IMR-90 (cell line): ENCODE measurements around the gene PRAMEF5. TPM values are rescaled to one million over a fixed set of nuclear protein-coding genes. Genes with fewer than 3 reads are reported as not detected.
"Not testable (repeated sequence)": the region's sequence is repeated elsewhere in the genome, so short reads cannot be mapped to it uniquely, and the experiment has no call there.

Experiments used
- ATAC-seq: fragments of 200-7000 bp; cut with Tn5 transposase; 2 replicates; pipeline ENCODE4 v1.9.1; 2020; ENCODE audit warnings: low read depth, mild to moderate bottlenecking, moderate library complexity
- BruUV-seq: library from RNA; stranded (reverse); fragments of 400-500 nt; replicated peaks from 2 replicates; lab custom pipeline; 2021; lab: Mats Ljungman, UMichigan
- CTCF ChIA-PET: fragments of 300-600 bp; formaldehyde crosslinking; extraction: SDS; loops from one replicate; lab custom pipeline; 2021; ENCODE audit warnings: antibody characterized with exemption; lab: Yijun Ruan, JAX
- POLR2A ChIA-PET: fragments of 300-600 bp; sonication (Branson Sonifier 250); formaldehyde crosslinking; loops from one replicate; lab custom pipeline; 2022; ENCODE audit warnings: antibody characterized with exemption; ENCODE audit not compliant: unreplicated experiment; lab: Charles Lee
- DNase-seq: peaks from one replicate; pipeline ENCODE4 v3.0.0; 2013
- H2AFZ ChIP-seq: replicated peaks from 2 replicates; pipeline ENCODE3; 2013; ENCODE audit warnings: low read length, mild to moderate bottlenecking; ENCODE audit not compliant: poor library complexity
- H2AK5ac ChIP-seq: 2 replicates; pipeline ENCODE4 v1.6.1; 2013; ENCODE audit warnings: low read depth, low read length, inconsistent platforms
- H2AK9ac ChIP-seq: replicated peaks from 2 replicates; pipeline ENCODE3; 2013; ENCODE audit warnings: mild to moderate bottlenecking, low read depth, low read length, moderate library complexity; ENCODE audit not compliant: poor library complexity
- H2BK120ac ChIP-seq: 2 replicates; pipeline ENCODE4 v1.6.1; 2013; ENCODE audit warnings: low read depth, low read length, inconsistent platforms
- H2BK15ac ChIP-seq: 3 replicates; pipeline ENCODE4 v1.6.1; 2013; ENCODE audit warnings: low read depth, low read length, inconsistent platforms
- H2BK20ac ChIP-seq: 2 replicates; pipeline ENCODE4 v1.6.1; 2013; ENCODE audit warnings: low read depth, mild to moderate bottlenecking, inconsistent platforms, low read length, moderate library complexity
- H2BK5ac ChIP-seq: 2 replicates; pipeline ENCODE4 v1.6.1; 2013; ENCODE audit warnings: mild to moderate bottlenecking, low read depth, low read length, inconsistent platforms; ENCODE audit not compliant: poor library complexity, severe bottlenecking
- H3K14ac ChIP-seq: replicated peaks from 2 replicates; pipeline ENCODE4 v1.6.1; 2013; ENCODE audit warnings: low read depth, low read length, inconsistent platforms
- H3K18ac ChIP-seq: 2 replicates; pipeline ENCODE4 v1.6.1; 2013; ENCODE audit warnings: low read depth, low read length, control low read depth
- H3K23ac ChIP-seq: 2 replicates; pipeline ENCODE4 v1.6.1; 2013; ENCODE audit warnings: low read depth, low read length, inconsistent platforms
- H3K27ac ChIP-seq: 2 replicates; pipeline ENCODE4 v1.5.1; 2013; ENCODE audit warnings: mild to moderate bottlenecking, control low read depth, low read length; ENCODE audit not compliant: insufficient read depth
- H3K27me3 ChIP-seq: 2 replicates; pipeline ENCODE4 v1.6.1; 2013; ENCODE audit warnings: low read length; ENCODE audit not compliant: control insufficient read depth, insufficient read depth
- H3K36me3 ChIP-seq: 2 replicates; pipeline ENCODE4 v1.6.1; 2013; ENCODE audit warnings: low read length, mixed read lengths; ENCODE audit not compliant: control insufficient read depth, insufficient read depth
- H3K4ac ChIP-seq: 2 replicates; pipeline ENCODE4 v1.6.1; 2013; ENCODE audit warnings: low read depth, low read length, inconsistent platforms
- H3K4me1 ChIP-seq: 2 replicates; pipeline ENCODE4 v1.6.1; 2013; ENCODE audit warnings: low read length, mixed read lengths; ENCODE audit not compliant: control insufficient read depth, insufficient read depth
- H3K4me2 ChIP-seq: 2 replicates; pipeline ENCODE4 v1.6.1; 2013; ENCODE audit warnings: low read depth, mild to moderate bottlenecking, control low read depth, low read length, moderate library complexity
- H3K4me3 ChIP-seq: 2 replicates; pipeline ENCODE4 v1.5.1; 2013; ENCODE audit warnings: low read depth, mild to moderate bottlenecking, control low read depth, low read length, moderate library complexity; ENCODE audit not compliant: insufficient read depth
- H3K56ac ChIP-seq: 2 replicates; pipeline ENCODE4 v1.6.1; 2013; ENCODE audit warnings: low read length, inconsistent platforms; ENCODE audit not compliant: insufficient read depth; ENCODE audit errors: extremely low read depth
- H3K79me1 ChIP-seq, 2 experiments: 2 replicates each; pipeline ENCODE4 v1.6.1; 2013; ENCODE audit warnings: low read length in 2 of 2, inconsistent platforms in 1 of 2, low read depth in 1 of 2
- H3K9ac ChIP-seq: 2 replicates; pipeline ENCODE4 v1.6.1; 2013; ENCODE audit warnings: low read depth, low read length, control low read depth
- H3K9me1 ChIP-seq: 2 replicates; pipeline ENCODE4 v1.6.1; 2013; ENCODE audit warnings: low read length, inconsistent platforms; ENCODE audit not compliant: insufficient read depth
- H3K9me3 ChIP-seq: 2 replicates; pipeline ENCODE4 v1.6.1; 2013; ENCODE audit warnings: low read length; ENCODE audit not compliant: control insufficient read depth, insufficient read depth
- H4K20me1 ChIP-seq: 2 replicates; pipeline ENCODE4 v1.6.1; 2013; ENCODE audit warnings: low read length, inconsistent platforms; ENCODE audit not compliant: insufficient read depth
- H4K5ac ChIP-seq: 2 replicates; pipeline ENCODE4 v1.6.1; 2013; ENCODE audit warnings: mild to moderate bottlenecking, low read depth, low read length, control low read depth
- H4K8ac ChIP-seq, 2 experiments: 2 replicates each; pipeline ENCODE4 v1.6.1; 2013; ENCODE audit warnings: low read depth in 2 of 2, low read length in 2 of 2, control low read depth in 1 of 2, inconsistent platforms in 1 of 2
- H4K91ac ChIP-seq: 2 replicates; pipeline ENCODE4 v1.6.1; 2013; ENCODE audit warnings: low read depth, low read length, inconsistent platforms; ENCODE audit not compliant: insufficient read depth
- WGBS, 2 experiments: methylation state at CpG; one replicate each; pipeline versions ENCODE4 v1.1.5 to v1.1.7; 2013; ENCODE audit warnings: missing lambda C conversion rate in 2 of 2; ENCODE audit not compliant: insufficient read length in 1 of 2; ENCODE audit errors: extremely low coverage in 2 of 2; 5-methylcytosine and 5-hydroxymethylcytosine counted together
- dilution Hi-C: fragments of 300-500 bp; cut with HindIII; formaldehyde crosslinking; loops from one replicate; pipeline ENCODE4 v1.14.3; 2018; ENCODE audit warnings: low sequenced_read_pairs; ENCODE audit not compliant: unreplicated experiment
- in situ Hi-C: fragments of 300-500 bp; cut with MboI; formaldehyde crosslinking; loops from 3 replicates; pipeline ENCODE4 v1.14.3; 2019; ENCODE audit warnings: low sequenced_read_pairs, inconsistent platforms, mixed read lengths
- intact Hi-C: fragments of 100-400 bp; cut with micrococcal nuclease; formaldehyde crosslinking; loops from 2 replicates; pipeline ENCODE4 v1.10.0; 2022
- polyA plus RNA-seq, 3 experiments: library from polyadenylated mRNA; depleted of rRNA; stranded (reverse); fragments of >200 nt; gene quantifications; 2 replicates each; pipeline ENCODE4 v1.2.3, GENCODE V29; 2012; ENCODE audit warnings: low replicate concordance in 1 of 3
- total RNA-seq: library from RNA; depleted of rRNA; stranded (reverse); fragments of >200 nt; gene quantifications from 2 replicates; pipeline ENCODE4 v1.2.3, GENCODE V29; 2012

Gene PRAMEF5
- total and polyA plus RNA-seq, 2 of the 4 experiments (the other 2 are of a cell fraction): not detected

DNA sequence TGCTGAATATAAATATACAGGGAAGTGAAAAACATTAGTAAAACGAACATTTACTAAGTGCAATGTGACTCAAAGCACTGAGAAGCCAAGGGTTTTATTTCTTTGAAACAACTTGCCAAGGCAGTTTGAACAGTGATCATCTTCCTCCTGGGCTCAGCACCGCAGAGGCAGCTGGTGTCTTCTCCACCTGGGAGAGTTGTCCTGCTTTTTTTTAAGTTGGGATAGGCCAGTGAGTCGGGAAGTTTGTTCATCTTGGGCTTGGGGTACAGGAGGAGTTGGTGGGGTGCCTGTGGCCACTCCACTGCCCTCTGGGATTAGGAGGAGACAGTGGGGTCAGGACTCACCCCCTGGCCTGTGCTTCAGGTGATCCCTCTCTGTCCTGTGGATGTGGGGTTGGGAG, 35.0 kb downstream of the PRAMEF5 start:
- H3K27ac ChIP-seq, H3K9me1 ChIP-seq, H3K4ac ChIP-seq, H4K91ac ChIP-seq, H2BK20ac ChIP-seq, H2BK5ac ChIP-seq, H4K8ac ChIP-seq, H3K27me3 ChIP-seq, H4K20me1 ChIP-seq, H3K36me3 ChIP-seq, H2AK5ac ChIP-seq, H2BK120ac ChIP-seq, H2BK15ac ChIP-seq, BruUV-seq, intact Hi-C loops, H3K56ac ChIP-seq, H3K14ac ChIP-seq, H3K79me1 ChIP-seq, H3K4me3 ChIP-seq, H2AK9ac ChIP-seq, ATAC-seq, H4K5ac ChIP-seq, H3K9me3 ChIP-seq, in situ Hi-C loops, H3K4me2 ChIP-seq, dilution Hi-C loops, CTCF ChIA-PET, H2AFZ ChIP-seq, H3K23ac ChIP-seq, POLR2A ChIA-PET, H3K4me1 ChIP-seq, DNase-seq, H3K18ac ChIP-seq, H3K9ac ChIP-seq: not testable (repeated sequence)
- WGBS, 2 experiments: no CpG with 5 or more reads among the region's 3 CpGs

DNA sequence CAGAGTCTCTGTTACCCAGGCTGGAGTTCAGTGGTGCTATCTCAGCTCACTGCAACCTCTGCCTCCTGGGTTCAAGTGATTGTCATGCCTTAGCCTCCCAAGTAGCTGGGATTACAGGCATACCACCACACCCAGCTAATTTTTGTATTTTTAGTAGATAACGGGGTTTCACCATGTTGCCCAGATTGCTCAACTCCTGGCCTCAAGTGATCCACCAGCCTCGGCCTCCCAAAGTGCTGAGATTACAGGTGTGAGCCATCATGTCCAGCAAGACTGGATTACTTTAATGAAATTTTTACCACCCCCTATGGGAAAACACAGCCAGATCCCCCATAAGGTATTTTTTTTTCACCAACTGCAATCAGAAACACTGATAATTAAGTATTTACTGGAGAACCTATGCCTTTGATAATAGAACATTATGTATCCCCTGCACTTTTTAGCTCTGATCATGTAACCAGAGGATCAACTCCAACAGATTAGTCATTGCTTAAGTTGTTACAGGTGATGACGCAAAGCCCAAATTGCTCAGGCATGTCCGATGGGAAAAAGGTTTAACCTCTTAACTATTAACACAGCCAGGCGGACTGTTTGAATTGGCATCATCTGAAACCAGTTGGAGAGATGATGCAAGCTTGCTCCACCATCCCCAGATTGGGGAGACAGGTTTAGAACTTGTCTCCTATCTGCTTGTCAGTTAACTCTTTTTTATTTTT, 43.4 kb downstream of the PRAMEF5 start:
- H3K18ac ChIP-seq, H3K4me3 ChIP-seq, POLR2A ChIA-PET, H4K8ac ChIP-seq, H3K23ac ChIP-seq, H2BK120ac ChIP-seq, H3K36me3 ChIP-seq, H4K91ac ChIP-seq, H3K4me2 ChIP-seq, H3K9ac ChIP-seq, in situ Hi-C loops, H2AFZ ChIP-seq, DNase-seq, H3K27ac ChIP-seq, H2BK20ac ChIP-seq, intact Hi-C loops, H2AK9ac ChIP-seq, ATAC-seq, H3K4ac ChIP-seq, H3K14ac ChIP-seq, dilution Hi-C loops, H3K27me3 ChIP-seq, H3K9me1 ChIP-seq, H4K5ac ChIP-seq, H4K20me1 ChIP-seq, CTCF ChIA-PET, BruUV-seq, H3K79me1 ChIP-seq, H3K9me3 ChIP-seq, H3K4me1 ChIP-seq, H3K56ac ChIP-seq, H2AK5ac ChIP-seq, H2BK5ac ChIP-seq, H2BK15ac ChIP-seq: not testable (repeated sequence)
- WGBS, 2 experiments: no CpG with 5 or more reads among the region's 5 CpGs
